Measurements from ENCODE around the gene DDX47.

Gene DDX47

DNA sequence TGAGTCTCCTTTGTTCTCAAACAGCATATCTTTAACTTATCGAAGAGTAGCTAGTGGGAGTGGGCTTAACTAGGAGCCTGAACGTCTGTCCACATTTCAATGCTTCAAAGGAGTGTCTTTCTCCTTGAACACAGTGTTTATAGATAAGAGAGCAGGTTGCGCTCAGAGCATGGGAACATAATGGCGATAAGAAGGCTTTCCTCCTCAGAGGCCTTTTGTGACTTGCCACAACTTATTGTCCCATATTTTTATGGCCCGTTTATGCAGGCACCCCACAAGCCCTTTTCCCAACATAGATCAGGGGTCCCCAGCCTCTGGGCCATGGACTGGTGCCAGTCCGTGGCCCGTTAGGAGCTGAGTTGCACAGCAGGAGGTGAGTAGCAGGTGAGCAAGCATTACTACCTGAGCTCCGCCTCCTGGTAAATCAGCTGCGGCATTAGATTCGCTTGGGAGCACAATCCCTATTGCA is 2.6 kb upstream of the DDX47 start:
- Histone ChIP-seq H3K4me1 (ENCODE audit: insufficient read depth, low read length, severe bottlenecking) (peaks cover 20% of the 10 kb centered on the region), H3K27ac (ENCODE audit: low read depth, low read length, poor library complexity, severe bottlenecking) (no peak overlapping the region), H3K27me3 (ENCODE audit: insufficient read depth, low read length) (no peaks in the 10 kb centered on the region)

DNA sequence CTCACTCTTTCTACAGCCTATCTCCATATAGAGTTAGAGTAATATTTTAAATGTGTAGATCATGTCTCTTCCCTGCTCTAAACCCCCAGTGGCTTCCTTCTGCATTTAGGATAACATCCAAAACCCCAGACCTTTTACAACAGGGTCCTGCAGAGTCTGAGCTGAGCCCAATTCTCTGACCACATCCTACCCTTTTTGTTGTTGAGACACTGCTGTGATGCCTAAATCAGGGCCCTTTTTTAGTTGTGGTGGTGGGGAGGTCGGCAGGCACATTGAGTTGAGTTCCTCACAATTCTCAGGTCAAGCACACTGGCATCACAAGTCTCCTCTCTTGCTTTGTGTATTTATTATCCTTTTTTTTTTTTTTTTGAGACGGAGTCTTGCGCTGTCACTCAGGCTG is 1.8 kb upstream of the DDX47 start:
- Histone ChIP-seq H3K36me3 (ENCODE audit: insufficient read depth, low read length) (peaks cover 11% of the 10 kb centered on the region), H3K4me1 (ENCODE audit: insufficient read depth, low read length, severe bottlenecking) (peaks cover 20% of the 10 kb centered on the region), H2AFZ (ENCODE audit: low read length) (no peak overlapping the region), H3F3A (ENCODE audit: insufficient read depth, low read length) (no peaks in the 10 kb centered on the region), H3K27me3 (ENCODE audit: insufficient read depth, low read length) (no peaks in the 10 kb centered on the region), H3K4me3 (ENCODE audit: low read depth, low read length, poor library complexity, severe bottlenecking) (no peak overlapping the region), H3K27ac (ENCODE audit: low read depth, low read length, poor library complexity, severe bottlenecking) (no peak overlapping the region), H3K9me3 (ENCODE audit: low read length) (no peaks in the 10 kb centered on the region), H3K9ac (ENCODE audit: low read length) (no peak overlapping the region), H3K79me2 (ENCODE audit: insufficient read depth, low read length) (peaks cover 25% of the 10 kb centered on the region), H3K4me2 (ENCODE audit: low read length) (no peak overlapping the region), H4K20me1 (ENCODE audit: insufficient read depth, low read length) (no peaks in the 10 kb centered on the region), H3K9me2 (ENCODE audit: low read depth, low read length) (no peaks in the 10 kb centered on the region)
- no peak for TF ChIP-seq EZH2 (IDR thresholded peaks at IDR 0.05; ENCODE audit: borderline replicate concordance, low read length)
- TF ChIP-seq, protein P1, sequence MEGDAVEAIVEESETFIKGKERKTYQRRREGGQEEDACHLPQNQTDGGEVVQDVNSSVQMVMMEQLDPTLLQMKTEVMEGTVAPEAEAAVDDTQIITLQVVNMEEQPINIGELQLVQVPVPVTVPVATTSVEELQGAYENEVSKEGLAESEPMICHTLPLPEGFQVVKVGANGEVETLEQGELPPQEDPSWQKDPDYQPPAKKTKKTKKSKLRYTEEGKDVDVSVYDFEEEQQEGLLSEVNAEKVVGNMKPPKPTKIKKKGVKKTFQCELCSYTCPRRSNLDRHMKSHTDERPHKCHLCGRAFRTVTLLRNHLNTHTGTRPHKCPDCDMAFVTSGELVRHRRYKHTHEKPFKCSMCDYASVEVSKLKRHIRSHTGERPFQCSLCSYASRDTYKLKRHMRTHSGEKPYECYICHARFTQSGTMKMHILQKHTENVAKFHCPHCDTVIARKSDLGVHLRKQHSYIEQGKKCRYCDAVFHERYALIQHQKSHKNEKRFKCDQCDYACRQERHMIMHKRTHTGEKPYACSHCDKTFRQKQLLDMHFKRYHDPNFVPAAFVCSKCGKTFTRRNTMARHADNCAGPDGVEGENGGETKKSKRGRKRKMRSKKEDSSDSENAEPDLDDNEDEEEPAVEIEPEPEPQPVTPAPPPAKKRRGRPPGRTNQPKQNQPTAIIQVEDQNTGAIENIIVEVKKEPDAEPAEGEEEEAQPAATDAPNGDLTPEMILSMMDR (IDR thresholded peaks at IDR 0.05; ENCODE audit: low read length): no peak

More for the DNA sequence above, 2.6 kb upstream of the DDX47 start:
- H3K9ac ChIP-seq (ENCODE audit: low read length): no peak overlapping the region
- no peak overlapping the region for H3K4me3 ChIP-seq (ENCODE audit: low read depth, low read length, poor library complexity, severe bottlenecking)
- no peaks in the 10 kb centered on the region for H3F3A ChIP-seq (ENCODE audit: insufficient read depth, low read length)
- no peak overlapping the region for H3K4me2 ChIP-seq (ENCODE audit: low read length)
- no peaks in the 10 kb centered on the region for H4K20me1 ChIP-seq (ENCODE audit: insufficient read depth, low read length)
- no peaks in the 10 kb centered on the region for H3K9me2 ChIP-seq (ENCODE audit: low read depth, low read length)
- TF ChIP-seq, protein P1 (IDR thresholded peaks at IDR 0.05; ENCODE audit: low read length): no peak
- TF ChIP-seq EZH2 (IDR thresholded peaks at IDR 0.05; ENCODE audit: borderline replicate concordance, low read length): no peak
- peaks cover 4% of the 10 kb centered on the region; the same call in 1 of the 2 replicates for H3K36me3 ChIP-seq (ENCODE audit: insufficient read depth, low read length)
- peaks cover 17% of the 10 kb centered on the region for H3K79me2 ChIP-seq (ENCODE audit: insufficient read depth, low read length)
- no peak overlapping the region for H2AFZ ChIP-seq (ENCODE audit: low read length)
- no peaks in the 10 kb centered on the region for H3K9me3 ChIP-seq (ENCODE audit: low read length)

- H3K27ac ChIP-seq (ENCODE audit: low read depth, low read length, poor library complexity, severe bottlenecking): no peak overlapping the region
- no peaks in the 10 kb centered on the region for H3K9me3 ChIP-seq (ENCODE audit: low read length)
- H3F3A ChIP-seq (ENCODE audit: insufficient read depth, low read length): no peaks in the 10 kb centered on the region
- H3K9ac ChIP-seq (ENCODE audit: low read length): no peak overlapping the region
- no peak overlapping the region for H3K4me3 ChIP-seq (ENCODE audit: low read depth, low read length, poor library complexity, severe bottlenecking)
- no peak overlapping the region for H3K4me2 ChIP-seq (ENCODE audit: low read length)
- H4K20me1 ChIP-seq (ENCODE audit: insufficient read depth, low read length): no peaks in the 10 kb centered on the region
- peaks cover 20% of the 10 kb centered on the region for H3K36me3 ChIP-seq (ENCODE audit: insufficient read depth, low read length)
- H3K9me2 ChIP-seq (ENCODE audit: low read depth, low read length): no peaks in the 10 kb centered on the region
- peaks cover 20% of the 10 kb centered on the region for H3K4me1 ChIP-seq (ENCODE audit: insufficient read depth, low read length, severe bottlenecking)
- TF ChIP-seq, protein P1 (IDR thresholded peaks at IDR 0.05; ENCODE audit: low read length): no peak
- TF ChIP-seq EZH2 (IDR thresholded peaks at IDR 0.05; ENCODE audit: borderline replicate concordance, low read length): no peak
- H3K27me3 ChIP-seq (ENCODE audit: insufficient read depth, low read length): no peaks in the 10 kb centered on the region
- no peak overlapping the region for H2AFZ ChIP-seq (ENCODE audit: low read length)
- peaks cover 30% of the 10 kb centered on the region for H3K79me2 ChIP-seq (ENCODE audit: insufficient read depth, low read length)
Observed at GRCh38 chr12:12812174-12812573, 972 bp upstream of the DDX47 start.

All from OCI-LY1 (cell line).